Naive thymus-derived CD4-positive, alpha-beta T cell (primary cell): ENCODE measurements around the gene RTCB. TPM values are rescaled to one million over a fixed set of nuclear protein-coding genes. Genes with fewer than 3 reads are reported as not detected.
"Not testable (repeated sequence)": the region's sequence is repeated elsewhere in the genome, so short reads cannot be mapped to it uniquely, and the experiment has no call there.

Experiments
- ATAC-seq: fragments of 150-1000 bp; cut with Tn5 transposase; 2 replicates; pipeline ENCODE4 v1.10.0; 2021; ENCODE audit warnings: mild to moderate bottlenecking, moderate library complexity
- CTCF ChIA-PET: fragments of 350-600 bp; sonication (Branson Sonifier 250); formaldehyde crosslinking; loops from one replicate; lab custom pipeline; 2021; ENCODE audit warnings: antibody characterized with exemption; lab: Charles Lee
- POLR2A ChIA-PET: fragments of 350-600 bp; sonication (Branson Sonifier 250); formaldehyde crosslinking; loops from one replicate; lab custom pipeline; 2021; ENCODE audit warnings: antibody characterized with exemption, inconsistent platforms; lab: Charles Lee
- DNase-seq, 9 donors: peaks; one replicate each; pipeline versions ENCODE4 v3.0.0 to v3.0.0-alpha.2; 2020 to 2022; ENCODE audit warnings: mixed read lengths in 1 of 9
- H3K27ac ChIP-seq: one replicate; pipeline ENCODE4 v1.7.0; 2013; ENCODE audit warnings: mild to moderate bottlenecking, low read depth, low read length, moderate library complexity
- H3K27me3 ChIP-seq, 2 donors: one replicate each; pipeline ENCODE4 v1.7.0; 2013; ENCODE audit warnings: low read length in 2 of 2, mild to moderate bottlenecking in 2 of 2, moderate library complexity in 2 of 2; ENCODE audit not compliant: control insufficient read depth in 2 of 2, insufficient read depth in 2 of 2
- H3K36me3 ChIP-seq, 3 experiments: 1 replicate in 2 of 3; 2 replicates in 1 of 3; pipeline ENCODE4 v1.7.0; 2013; ENCODE audit warnings: low read length in 3 of 3, mild to moderate bottlenecking in 3 of 3, moderate library complexity in 1 of 3; ENCODE audit not compliant: insufficient read depth in 3 of 3, control insufficient read depth in 2 of 3
- H3K4me1 ChIP-seq, 2 donors: one replicate each; pipeline ENCODE4 v1.7.0; 2013; ENCODE audit warnings: low read length in 2 of 2, mild to moderate bottlenecking in 2 of 2, moderate library complexity in 1 of 2; ENCODE audit not compliant: control insufficient read depth in 2 of 2, insufficient read depth in 2 of 2
- H3K4me3 ChIP-seq: 2 replicates; pipeline ENCODE4 v1.7.0; 2013; ENCODE audit warnings: mild to moderate bottlenecking, low read length
- H3K9me3 ChIP-seq, 3 experiments: 1 replicate in 2 of 3; 2 replicates in 1 of 3; pipeline ENCODE4 v1.7.0; 2013; ENCODE audit warnings: low read length in 3 of 3; ENCODE audit not compliant: control insufficient read depth in 2 of 3
- H3K27ac Mint-ChIP-seq, 9 donors: one replicate each; pipeline ENCODE4 v1.8.0; 2020 to 2022; ENCODE audit warnings: mixed read lengths in 9 of 9, mild to moderate bottlenecking in 8 of 9, moderate library complexity in 5 of 9, inconsistent platforms in 2 of 9
- H3K27me3 Mint-ChIP-seq, 5 donors: one replicate each; pipeline ENCODE4 v1.8.0; 2021 to 2022; ENCODE audit warnings: mixed read lengths in 5 of 5, mild to moderate bottlenecking in 1 of 5
- H3K36me3 Mint-ChIP-seq, 5 donors: one replicate each; pipeline ENCODE4 v1.8.0; 2020 to 2022; ENCODE audit warnings: mixed read lengths in 5 of 5, mild to moderate bottlenecking in 3 of 5, inconsistent platforms in 1 of 5
- H3K4me1 Mint-ChIP-seq, 7 donors: one replicate each; pipeline ENCODE4 v1.8.0; 2020 to 2022; ENCODE audit warnings: mixed read lengths in 7 of 7, mild to moderate bottlenecking in 3 of 7, inconsistent platforms in 1 of 7
- H3K4me3 Mint-ChIP-seq, 10 donors: one replicate each; pipeline ENCODE4 v1.8.0; 2020 to 2022; ENCODE audit warnings: mild to moderate bottlenecking in 10 of 10, mixed read lengths in 10 of 10, moderate library complexity in 6 of 10, inconsistent platforms in 2 of 10
- H3K9me3 Mint-ChIP-seq, 11 donors: one replicate each; pipeline ENCODE4 v1.8.0; 2020 to 2022; ENCODE audit warnings: mixed read lengths in 11 of 11, mild to moderate bottlenecking in 4 of 11, inconsistent platforms in 1 of 11, moderate library complexity in 1 of 11
- intact Hi-C, 2 donors: fragments of 100-400 bp; cut with micrococcal nuclease; formaldehyde crosslinking; loops; one replicate each; pipeline ENCODE4 v1.15.1; 2023
- polyA plus RNA-seq, 2 donors: library from polyadenylated mRNA; unstranded; fragments of 300-500 nt; fragmentation: Illumina TruSeq; gene quantifications; one replicate each; pipeline ENCODE4 v1.2.3, GENCODE V29; 2021
- total RNA-seq, 6 experiments: library from RNA in 5 of 6; stranded (reverse) in 5 of 6; gene quantifications; 1 replicate in 5 of 6; 2 replicates in 1 of 6; pipeline ENCODE4 v1.2.3 and lab custom pipeline; 2021 to 2026

RTCB gene
- total and polyA plus RNA-seq, 7 experiments from 2014 or later, result 41.6 to 126 (median 55.6) TPM

GRCh38 chr22:32352681-32353080 is 59.4 kb downstream of the RTCB start:
- Histone ChIP-seq H3K27me3 (no peaks in the 10 kb centered on the region), H3K9me3 (no peaks in the 10 kb centered on the region), H3K4me3 (no peak overlapping the region), H3K27ac (no peak overlapping the region), H3K36me3 (no peaks in the 10 kb centered on the region), H3K4me1 (no peaks in the 10 kb centered on the region)
- Mint-ChIP-seq H3K27ac (no peak overlapping the region), H3K4me1 (no peaks in the 10 kb centered on the region), H3K36me3 (no peaks in the 10 kb centered on the region), H3K27me3 (peaks cover 0 to 7% (median 4%) of the 10 kb centered on the region in 5 donors), H3K9me3 (peaks cover 0 to 5% (median 2%) of the 10 kb centered on the region in 11 donors), H3K4me3 (no peak overlapping the region)
- POLR2A ChIA-PET, result no interaction called here
- ATAC-seq (no peak), DNase-seq (no peak)
- intact Hi-C loops, result no loop called here
- CTCF ChIA-PET, result no interaction called here

GRCh38 chr22:32351875-32352274 is 60.2 kb downstream of the RTCB start:
- ATAC-seq, H3K36me3 ChIP-seq, CTCF ChIA-PET, H3K4me3 ChIP-seq, H3K27ac Mint-ChIP-seq, intact Hi-C loops, H3K9me3 ChIP-seq, DNase-seq, H3K4me1 ChIP-seq, H3K4me1 Mint-ChIP-seq, POLR2A ChIA-PET, H3K4me3 Mint-ChIP-seq, H3K27me3 Mint-ChIP-seq, H3K9me3 Mint-ChIP-seq, H3K36me3 Mint-ChIP-seq, H3K27ac ChIP-seq, H3K27me3 ChIP-seq: not testable (repeated sequence)

GRCh38 chr22:32348031-32348611 is 63.9 kb downstream of the RTCB start:
- H3K36me3 Mint-ChIP-seq, result no peaks in the 10 kb centered on the region
- no peak overlapping the region for H3K4me3 Mint-ChIP-seq
- ChIA-PET POLR2A (interaction anchor here (0.9 kb wide), 1 partner anchor 35 kb away, joined by 4 read pairs; no protein-coding TSS in a partner anchor), CTCF (no interaction called here)
- Histone ChIP-seq H3K27me3 (no peaks in the 10 kb centered on the region), H3K4me1 (no peaks in the 10 kb centered on the region), H3K4me3 (no peak overlapping the region), H3K27ac (no peak overlapping the region), H3K9me3 (no peaks in the 10 kb centered on the region), H3K36me3 (no peaks in the 10 kb centered on the region)
- no peak overlapping the region for H3K27ac Mint-ChIP-seq
- H3K27me3 Mint-ChIP-seq, result peaks cover 7 to 35% (median 25%) of the 10 kb centered on the region in 5 donors
- H3K4me1 Mint-ChIP-seq, result no peaks in the 10 kb centered on the region
- intact Hi-C loops, result no loop called here
- no peak for DNase-seq
- no peak for ATAC-seq
- peaks cover 0 to 5% (median 2%) of the 10 kb centered on the region in 11 donors for H3K9me3 Mint-ChIP-seq

GRCh38 chr22:32343941-32344340 is 68.1 kb downstream of the RTCB start:
- POLR2A ChIA-PET, result interaction anchor here (0.6 kb wide), 1 partner anchor 113 kb away, joined by 6 read pairs; no protein-coding TSS in a partner anchor
- H3K4me3 Mint-ChIP-seq, result no peak overlapping the region
- H3K27ac Mint-ChIP-seq, result no peak overlapping the region
- H3K4me1 Mint-ChIP-seq, result no peaks in the 10 kb centered on the region
- Histone ChIP-seq H3K36me3 (no peaks in the 10 kb centered on the region), H3K4me3 (no peak overlapping the region), H3K27ac (no peak overlapping the region), H3K27me3 (no peaks in the 10 kb centered on the region), H3K4me1 (no peaks in the 10 kb centered on the region), H3K9me3 (no peaks in the 10 kb centered on the region)
- CTCF ChIA-PET, result no interaction called here
- intact Hi-C loops, result no loop called here
- peaks cover 40 to 53% (median 44%) of the 10 kb centered on the region in 5 donors for H3K27me3 Mint-ChIP-seq
- no peak for DNase-seq
- ATAC-seq, result no peak
- H3K9me3 Mint-ChIP-seq, result peaks cover 0 to 4% (median 0%) of the 10 kb centered on the region in 11 donors
- no peaks in the 10 kb centered on the region for H3K36me3 Mint-ChIP-seq

GRCh38 chr22:32342977-32343376 is 69.1 kb downstream of the RTCB start:
- no peak overlapping the region for H3K4me3 Mint-ChIP-seq
- no peaks in the 10 kb centered on the region for H3K9me3 ChIP-seq
- DNase-seq (no peak), ATAC-seq (no peak)
- peaks cover 0 to 4% (median 0%) of the 10 kb centered on the region in 11 donors for H3K9me3 Mint-ChIP-seq
- H3K27me3 ChIP-seq, result no peaks in the 10 kb centered on the region
- no peaks in the 10 kb centered on the region for H3K4me1 Mint-ChIP-seq
- CTCF ChIA-PET, result no interaction called here
- H3K4me3 ChIP-seq, result no peak overlapping the region
- H3K27ac ChIP-seq, result no peak overlapping the region
- H3K27me3 Mint-ChIP-seq, result peaks cover 43 to 53% (median 44%) of the 10 kb centered on the region in 5 donors
- H3K4me1 ChIP-seq, result no peaks in the 10 kb centered on the region
- no peaks in the 10 kb centered on the region for H3K36me3 Mint-ChIP-seq
- no peaks in the 10 kb centered on the region for H3K36me3 ChIP-seq
- no peak overlapping the region for H3K27ac Mint-ChIP-seq
- POLR2A ChIA-PET, result no interaction called here
- intact Hi-C loops, result no loop called here

- H3K4me1 ChIP-seq, result no peaks in the 10 kb centered on the region
- ChIA-PET POLR2A (no interaction called here), CTCF (interaction anchor here (0.5 kb wide), 1 partner anchor 80 kb away, joined by 3 read pairs; no protein-coding TSS in a partner anchor)
- no peak overlapping the region for H3K4me3 ChIP-seq
- H3K4me1 Mint-ChIP-seq, result no peaks in the 10 kb centered on the region
- H3K27me3 ChIP-seq, result no peaks in the 10 kb centered on the region
- no peaks in the 10 kb centered on the region for H3K36me3 Mint-ChIP-seq
- ATAC-seq (no peak), DNase-seq (no peak)
- H3K27me3 Mint-ChIP-seq, result peaks cover 43 to 52% (median 45%) of the 10 kb centered on the region in 5 donors
- intact Hi-C loops, result no loop called here
- no peaks in the 10 kb centered on the region for H3K9me3 ChIP-seq
- H3K27ac Mint-ChIP-seq, result no peak overlapping the region
- no peak overlapping the region for H3K27ac ChIP-seq
- peaks cover 0 to 4% (median 0%) of the 10 kb centered on the region in 11 donors for H3K9me3 Mint-ChIP-seq
- H3K4me3 Mint-ChIP-seq, result no peak overlapping the region
- no peaks in the 10 kb centered on the region for H3K36me3 ChIP-seq
Observed at GRCh38 chr22:32341122-32341740, 70.8 kb downstream of the RTCB start.

- Histone ChIP-seq H3K27me3 (no peaks in the 10 kb centered on the region), H3K36me3 (no peaks in the 10 kb centered on the region), H3K4me3 (no peak overlapping the region), H3K9me3 (no peaks in the 10 kb centered on the region), H3K27ac (no peak overlapping the region), H3K4me1 (no peaks in the 10 kb centered on the region)
- DNase-seq (no peak), ATAC-seq (no peak)
- Mint-ChIP-seq H3K27me3 (peaks cover 37 to 44% (median 42%) of the 10 kb centered on the region in 5 donors), H3K36me3 (no peaks in the 10 kb centered on the region), H3K4me1 (no peaks in the 10 kb centered on the region), H3K4me3 (no peak overlapping the region), H3K9me3 (peaks cover 0 to 4% (median 0%) of the 10 kb centered on the region in 11 donors), H3K27ac (no peak overlapping the region)
- ChIA-PET POLR2A (no interaction called here), CTCF (no interaction called here)
- intact Hi-C loops, result no loop called here
Observed at GRCh38 chr22:32340411-32340810, 71.6 kb downstream of the RTCB start.
